Neural cell (in vitro differentiated cells): ENCODE measurements around the gene ATG9B.

Experiments used
- EZH2 ChIP-seq: fragments of 200-600, 300-800 bp; shearing (Covaris generic), sonication (generic); IDR thresholded peaks from 2 replicates; pipeline ENCODE4 v1.6.1; 2014; ENCODE audit warnings: antibody characterized with exemption, low read length, borderline replicate concordance, mild to moderate bottlenecking; ENCODE audit not compliant: insufficient read depth, poor library complexity, severe bottlenecking
- REST ChIP-seq: IDR thresholded peaks from 2 replicates; pipeline ENCODE4 v1.6.1; 2012; ENCODE audit warnings: borderline replicate concordance
- SMC3 ChIP-seq: fragments of 450-650 bp; conservative IDR thresholded peaks from 2 replicates; pipeline ENCODE4 v1.6.1; 2014; ENCODE audit warnings: antibody characterized with exemption, mild to moderate bottlenecking, moderate library complexity; ENCODE audit not compliant: poor library complexity
- TAF1 ChIP-seq: IDR thresholded peaks from 2 replicates; pipeline ENCODE4 v1.6.1; 2012; ENCODE audit warnings: low read depth
- TF ChIP-seq, protein P1 (sequence below): fragments of 450-650 bp; IDR thresholded peaks from 2 replicates; pipeline ENCODE4 v1.5.1; 2014; ENCODE audit warnings: antibody characterized with exemption, mild to moderate bottlenecking, moderate library complexity; ENCODE audit not compliant: poor library complexity, severe bottlenecking

- TF ChIP-seq, protein P1, sequence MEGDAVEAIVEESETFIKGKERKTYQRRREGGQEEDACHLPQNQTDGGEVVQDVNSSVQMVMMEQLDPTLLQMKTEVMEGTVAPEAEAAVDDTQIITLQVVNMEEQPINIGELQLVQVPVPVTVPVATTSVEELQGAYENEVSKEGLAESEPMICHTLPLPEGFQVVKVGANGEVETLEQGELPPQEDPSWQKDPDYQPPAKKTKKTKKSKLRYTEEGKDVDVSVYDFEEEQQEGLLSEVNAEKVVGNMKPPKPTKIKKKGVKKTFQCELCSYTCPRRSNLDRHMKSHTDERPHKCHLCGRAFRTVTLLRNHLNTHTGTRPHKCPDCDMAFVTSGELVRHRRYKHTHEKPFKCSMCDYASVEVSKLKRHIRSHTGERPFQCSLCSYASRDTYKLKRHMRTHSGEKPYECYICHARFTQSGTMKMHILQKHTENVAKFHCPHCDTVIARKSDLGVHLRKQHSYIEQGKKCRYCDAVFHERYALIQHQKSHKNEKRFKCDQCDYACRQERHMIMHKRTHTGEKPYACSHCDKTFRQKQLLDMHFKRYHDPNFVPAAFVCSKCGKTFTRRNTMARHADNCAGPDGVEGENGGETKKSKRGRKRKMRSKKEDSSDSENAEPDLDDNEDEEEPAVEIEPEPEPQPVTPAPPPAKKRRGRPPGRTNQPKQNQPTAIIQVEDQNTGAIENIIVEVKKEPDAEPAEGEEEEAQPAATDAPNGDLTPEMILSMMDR: no peak
- TF ChIP-seq TAF1: no peak
- TF ChIP-seq EZH2: no peak
- no peak for TF ChIP-seq REST
- TF ChIP-seq SMC3: no peak
Observed at GRCh38 chr7:151023232-151023631, 1.1 kb downstream of the ATG9B start.
